GM12878 (cell line): ENCODE data around the gene CD96. TPM values are rescaled to one million over a fixed set of nuclear protein-coding genes. Genes with fewer than 3 reads are reported as not detected.

Experiments used
- ATAC-seq: fragments of 200-7000 bp; cut with Tn5 transposase; 3 replicates; pipeline ENCODE4 v1.9.1; 2020; ENCODE audit warnings: mild to moderate bottlenecking, moderate library complexity
- BruUV-seq: library from RNA; stranded (reverse); fragments of 400-500 nt; replicated peaks from 2 replicates; lab custom pipeline; 2021; lab: Mats Ljungman, UMichigan
- CTCF ChIA-PET: fragments of 300-600 bp; sonication (Branson Sonifier 250); formaldehyde crosslinking; extraction: SDS; loops from one replicate; lab custom pipeline; 2021; ENCODE audit warnings: inconsistent platforms; lab: Yijun Ruan, JAX
- POLR2A ChIA-PET: fragments of 350-600 bp; formaldehyde crosslinking; extraction: SDS; loops from one replicate; lab custom pipeline; 2021; ENCODE audit warnings: inconsistent platforms; lab: Charles Lee
- RAD21 ChIA-PET: fragments of 300-600 bp; sonication (Branson Sonifier 250); formaldehyde crosslinking; loops from one replicate; lab custom pipeline; 2023; ENCODE audit warnings: antibody characterized with exemption; ENCODE audit not compliant: unreplicated experiment; lab: Charles Lee
- SMC1A ChIA-PET: fragments of 300-600 bp; sonication (Branson Sonifier 250); formaldehyde crosslinking; loops from one replicate; lab custom pipeline; 2023; ENCODE audit not compliant: unreplicated experiment, uncharacterized antibody; lab: Charles Lee
- DNase-seq: peaks from one replicate; pipeline ENCODE4 v3.0.0-alpha.2; 2011; ENCODE audit warnings: low read depth, low spot score
- FAIRE-seq: peaks from 3 replicates; lab custom pipeline; 2011; peaks lifted over from hg19 to GRCh38; lab: Jason Lieb, UNC
- H2AFZ ChIP-seq: 2 replicates; pipeline ENCODE4 v1.6.0; 2011; ENCODE audit warnings: low read depth, low read length, control low read depth; ENCODE audit not compliant: control insufficient read depth
- H3K27ac ChIP-seq: 2 replicates; pipeline ENCODE4 v1.5.1; 2011; ENCODE audit warnings: control low read depth; ENCODE audit not compliant: control insufficient read depth, insufficient read depth
- H3K27me3 ChIP-seq, 2 experiments: replicated peaks in 1 of 2; 2 replicates each; pipeline versions ENCODE4 v1.6.0 to v1.6.1; 2011; ENCODE audit warnings: low read length in 1 of 2; ENCODE audit not compliant: control insufficient read depth in 2 of 2, insufficient read depth in 2 of 2
- H3K36me3 ChIP-seq, 2 experiments: 2 replicates each; pipeline ENCODE4 v1.5.1; 2011; ENCODE audit warnings: low read length in 1 of 2; ENCODE audit not compliant: control insufficient read depth in 2 of 2, insufficient read depth in 2 of 2
- H3K4me1 ChIP-seq: 2 replicates; pipeline ENCODE4 v1.6.1; 2011; ENCODE audit warnings: mild to moderate bottlenecking, low read length, moderate library complexity, mixed read lengths; ENCODE audit not compliant: control insufficient read depth, insufficient read depth
- H3K4me2 ChIP-seq: 2 replicates; pipeline ENCODE4 v1.6.0; 2011; ENCODE audit warnings: control low read depth; ENCODE audit not compliant: control insufficient read depth, insufficient read depth
- H3K4me3 ChIP-seq: fragments of 200-600 bp; sonication (generic); 2 replicates; pipeline ENCODE4 v1.5.1; 2016
- H3K79me2 ChIP-seq: 2 replicates; pipeline ENCODE4 v1.6.0; 2011; ENCODE audit warnings: low read length; ENCODE audit not compliant: control insufficient read depth, insufficient read depth
- H3K9ac ChIP-seq: 2 replicates; pipeline ENCODE4 v1.8.0; 2011; ENCODE audit warnings: low read length, control low read depth, mixed read lengths; ENCODE audit not compliant: control insufficient read depth, insufficient read depth
- H3K9me3 ChIP-seq: replicated peaks from 3 replicates; pipeline ENCODE4 v1.5.1; 2011; ENCODE audit warnings: mild to moderate bottlenecking, low read length; ENCODE audit not compliant: control insufficient read depth, insufficient read depth
- H4K20me1 ChIP-seq: 2 replicates; pipeline ENCODE4 v1.6.0; 2011; ENCODE audit not compliant: control insufficient read depth, insufficient read depth
- ATF2 ChIP-seq: IDR thresholded peaks from 2 replicates; pipeline ENCODE4 v1.6.1; 2012; ENCODE audit warnings: low read length, inconsistent platforms
- CTCF ChIP-seq, 3 experiments: IDR thresholded peaks in 2 of 3; conservative IDR thresholded peaks in 1 of 3; 2 replicates each; pipeline ENCODE4 v1.5.1; 2011; ENCODE audit warnings: low read depth in 3 of 3, low read length in 3 of 3, mild to moderate bottlenecking in 3 of 3, control low read depth in 2 of 3, moderate library complexity in 2 of 3, inconsistent platforms in 1 of 3, mixed read lengths in 1 of 3; ENCODE audit not compliant: control insufficient read depth in 2 of 3, insufficient read depth in 1 of 3; ENCODE audit errors: extremely low read depth in 1 of 3
- ETV6 ChIP-seq, 2 experiments: fragments of 450-650 bp in 1 of 2; IDR thresholded peaks in 1 of 2; conservative IDR thresholded peaks in 1 of 2; 2 replicates each; pipeline ENCODE4 v1.6.1; 2014; ENCODE audit warnings: antibody characterized with exemption in 1 of 2, borderline replicate concordance in 1 of 2, low read depth in 1 of 2, mild to moderate bottlenecking in 1 of 2, moderate library complexity in 1 of 2
- FOXM1 ChIP-seq: IDR thresholded peaks from 2 replicates; pipeline ENCODE4 v1.6.1; 2012; ENCODE audit warnings: low read depth, mild to moderate bottlenecking, inconsistent platforms, low read length, moderate library complexity
- RAD21 ChIP-seq: IDR thresholded peaks from 2 replicates; pipeline ENCODE4 v1.6.1; 2011; ENCODE audit warnings: mild to moderate bottlenecking, low read depth, low read length, moderate library complexity; ENCODE audit not compliant: insufficient read depth
- SMARCA5 ChIP-seq: fragments of 450-650 bp; IDR thresholded peaks from 2 replicates; pipeline ENCODE4 v1.6.1; 2017; ENCODE audit warnings: mild to moderate bottlenecking
- SMC3 ChIP-seq: IDR thresholded peaks from 2 replicates; pipeline ENCODE4 v1.6.1; 2011; ENCODE audit warnings: low read length, improper control_type of control experiment, borderline replicate concordance
- ZBED1 ChIP-seq: IDR thresholded peaks from 2 replicates; pipeline ENCODE4 v1.6.1; 2016; ENCODE audit warnings: borderline replicate concordance
- WGBS: methylation state at CpG from one replicate; pipeline ENCODE4 v1.1.6; 2016; ENCODE audit warnings: low lambda C conversion rate; ENCODE audit not compliant: insufficient replicate concordance, insufficient coverage; ENCODE audit errors: missing lambda C conversion rate; 5-methylcytosine and 5-hydroxymethylcytosine counted together
- in situ Hi-C: fragments of 300-500 bp; cut with MboI; formaldehyde crosslinking; loops from 9 replicates; pipeline ENCODE4 v1.14.3; 2018; ENCODE audit warnings: mixed read lengths
- intact Hi-C: fragments of 100-400 bp; cut with micrococcal nuclease; formaldehyde crosslinking; loops from one replicate; pipeline ENCODE4 v1.14.2; 2022; ENCODE audit not compliant: unreplicated experiment
- polyA plus RNA-seq, 11 experiments: library from polyadenylated mRNA; depleted of rRNA in 4 of 11; unstranded in 6 of 11; stranded (reverse) in 5 of 11; fragments of >200 nt; fragmentation: Nextera tagmentation in 4 of 11; fragmentation: Illumina TruSeq in 1 of 11; extraction: Ambion mirVana in 4 of 11; extraction: Trizol in 1 of 11; gene quantifications; 1 replicate in 1 of 11; 2 replicates in 10 of 11; pipeline versions ENCODE4 v1.2.1 to v1.2.3, GENCODE V29; 2011 to 2016; ENCODE audit warnings: inconsistent platforms in 2 of 11, missing spikeins in 2 of 11, low read depth in 1 of 11
- total RNA-seq, 4 experiments: library from RNA; depleted of rRNA in 3 of 4; stranded (reverse); fragments of >200 nt in 3 of 4; fragmentation: Illumina TruSeq in 1 of 4; extraction: Trizol in 1 of 4; gene quantifications; 2 replicates each; pipeline versions ENCODE4 v1.2.1 to v1.2.3, GENCODE V29; 2013 to 2021

CD96 gene
- total and polyA plus RNA-seq, 10 of the 15 experiments (the other 5 are each of a cell fraction or from before 2014, with no cell fraction given): 0.13 to 10.1 (median 0.47) TPM

GRCh38 chr3:111668326-111668725, 126.3 kb downstream of the CD96 start (continued):
- no peak for TF ChIP-seq ATF2

DNA sequence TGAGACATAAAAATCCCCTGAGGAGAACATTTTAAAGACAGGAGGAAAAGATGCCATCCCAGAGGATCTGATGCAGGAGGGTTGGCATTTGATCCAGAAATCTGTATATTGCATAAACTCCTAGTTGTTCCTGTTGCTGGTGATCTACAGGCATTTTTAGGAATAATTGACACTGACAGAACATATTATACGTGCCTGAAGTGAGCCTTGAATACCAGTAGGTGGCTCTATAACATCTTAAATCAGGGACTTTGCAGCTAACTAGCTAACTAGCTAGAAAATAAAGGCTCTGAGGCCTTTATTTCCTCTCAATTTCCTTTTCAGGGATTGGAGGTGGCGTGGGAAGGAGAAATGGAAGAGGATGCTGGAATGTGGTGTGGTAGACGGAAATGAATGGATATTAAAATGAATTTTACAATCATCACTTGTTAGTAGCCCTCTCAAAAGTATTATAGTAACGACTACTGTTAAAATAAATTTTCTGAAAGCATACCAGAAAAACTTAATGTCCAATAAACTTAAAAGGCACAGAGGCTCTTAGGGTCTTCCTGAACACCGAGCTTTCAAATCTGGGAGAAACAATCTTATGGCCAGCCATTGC, 127.0 kb downstream of the CD96 start:
- peak; percentile 88 for ATAC-seq
- WGBS: 19% methylated on average over 5 of the region's 5 CpGs
- DNase-seq: no peak
- peak; percentile 95 for FAIRE-seq
- Histone ChIP-seq H3K9ac (no peak overlapping the region), H4K20me1 (no peaks in the 10 kb centered on the region), H3K27me3 (no peaks in the 10 kb centered on the region), H3K4me3 (no peak overlapping the region), H3K36me3 (no peaks in the 10 kb centered on the region), H3K4me1 (peaks cover 8% of the 10 kb centered on the region; the same call in 1 of the 2 replicates), H3K27ac (no peak overlapping the region), H2AFZ (no peak overlapping the region), H3K4me2 (no peak overlapping the region), H3K9me3 (no peaks in the 10 kb centered on the region), H3K79me2 (no peaks in the 10 kb centered on the region)
- CTCF ChIA-PET: interaction anchor here (0.6 to 7.7 kb wide), 43 partner anchors 8 to 593 kb away, joined by 3 to 91 read pairs (median 4); partner anchors contain the start of gene ABHD10
- TF ChIP-seq RAD21 (peak; percentile 84), CTCF (IDR thresholded peaks at IDR 0.05 in 2 of 3, conservative IDR thresholded peaks at IDR 0.05 in 1 of 3; ENCODE audit: control insufficient read depth in 2 of 3, extremely low read depth in 1 of 3, insufficient read depth in 1 of 3, low read depth in 3 of 3, low read length in 3 of 3) (peak; percentile 69 to 79 (median 76)), FOXM1 (no peak), SMARCA5 (peak; percentile 22; the same call in 1 of the 2 replicates), ETV6 (conservative IDR thresholded peaks at IDR 0.05 in 1 of 2, IDR thresholded peaks at IDR 0.05 in 1 of 2; ENCODE audit: borderline replicate concordance in 1 of 2, low read depth in 1 of 2) (0 out of 4 replicates have a peak, but pooled peaks of 1 of the 2 experiments have one; percentile 27), SMC3 (peak; percentile 58; the same call in 1 of the 2 replicates), ZBED1 (no peak)
- intact Hi-C loops (loop anchor here (1.0 to 5.0 kb wide), 5 partner anchors 33 to 298 kb away; no protein-coding TSS in a partner anchor), in situ Hi-C loops (loop anchor here (5.0 kb wide), 1 partner anchor 303 kb away; no protein-coding TSS in a partner anchor)
- BruUV-seq: no TSS peak
- RAD21 ChIA-PET: interaction anchor here (0.6 to 6.4 kb wide), 26 partner anchors 9 to 344 kb away, joined by 3 to 112 read pairs (median 6); partner anchors contain the start of gene ABHD10
- POLR2A ChIA-PET: interaction anchor here (0.7 to 1.4 kb wide), 5 partner anchors 30 to 91 kb away, joined by 3 to 4 read pairs (median 3); no protein-coding TSS in a partner anchor
- SMC1A ChIA-PET: interaction anchor here (0.6 to 6.1 kb wide), 26 partner anchors 13 to 347 kb away, joined by 3 to 55 read pairs (median 3); no protein-coding TSS in a partner anchor
